GOT3 (cell line): ENCODE measurements around the gene PEX11G.
"Not testable (repeated sequence)": the region's sequence is repeated elsewhere in the genome, so short reads cannot be mapped to it uniquely, and the experiment has no call there.

ENCODE experiments used
- DNase-seq: peaks from one replicate; lab custom pipeline; 2025; ENCODE audit warnings: mixed read lengths; lab: John Stamatoyannopoulos, UW

Gene PEX11G

DNA sequence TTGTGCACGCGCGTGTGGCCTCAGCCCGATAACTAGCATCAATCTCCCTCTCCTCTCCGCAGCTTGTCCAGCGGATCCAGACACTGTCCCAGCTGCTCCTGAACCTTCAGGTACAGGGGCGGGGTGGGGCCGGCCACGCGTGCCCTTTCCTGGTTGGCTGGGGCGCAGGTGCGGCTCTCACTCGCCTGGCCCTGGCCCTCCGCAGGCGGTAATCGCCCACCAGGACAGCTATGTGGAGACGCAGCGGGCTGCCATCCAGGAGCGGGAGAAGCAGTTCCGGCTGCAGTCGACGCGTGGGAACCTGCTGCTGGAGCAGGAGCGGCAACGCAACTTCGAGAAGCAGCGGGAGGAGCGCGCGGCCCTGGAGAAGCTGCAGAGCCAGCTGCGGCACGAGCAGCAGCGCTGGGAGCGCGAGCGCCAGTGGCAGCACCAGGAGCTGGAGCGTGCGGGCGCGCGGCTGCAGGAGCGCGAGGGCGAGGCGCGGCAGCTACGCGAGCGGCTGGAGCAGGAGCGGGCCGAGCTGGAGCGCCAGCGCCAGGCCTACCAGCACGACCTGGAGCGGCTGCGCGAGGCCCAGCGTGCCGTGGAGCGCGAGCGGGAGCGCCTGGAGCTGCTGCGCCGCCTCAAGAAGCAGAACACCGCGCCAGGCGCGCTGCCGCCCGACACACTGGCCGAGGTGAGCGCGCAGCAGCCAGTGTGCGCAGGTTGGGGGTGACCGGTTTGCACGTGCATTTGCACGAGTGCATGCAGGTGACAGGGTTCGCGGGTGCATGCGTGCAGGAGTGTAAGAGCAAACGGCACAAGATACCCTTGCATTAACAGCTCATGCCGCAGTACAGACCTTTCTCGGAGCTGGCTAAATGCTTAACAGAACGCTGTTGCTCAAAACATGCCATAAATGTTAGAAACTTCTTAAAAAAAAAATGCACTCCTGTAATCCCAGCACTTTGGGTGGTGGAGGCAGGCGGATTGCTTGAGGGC lies 21.5 kb downstream of the PEX11G start:
- DNase-seq = no peak

DNA sequence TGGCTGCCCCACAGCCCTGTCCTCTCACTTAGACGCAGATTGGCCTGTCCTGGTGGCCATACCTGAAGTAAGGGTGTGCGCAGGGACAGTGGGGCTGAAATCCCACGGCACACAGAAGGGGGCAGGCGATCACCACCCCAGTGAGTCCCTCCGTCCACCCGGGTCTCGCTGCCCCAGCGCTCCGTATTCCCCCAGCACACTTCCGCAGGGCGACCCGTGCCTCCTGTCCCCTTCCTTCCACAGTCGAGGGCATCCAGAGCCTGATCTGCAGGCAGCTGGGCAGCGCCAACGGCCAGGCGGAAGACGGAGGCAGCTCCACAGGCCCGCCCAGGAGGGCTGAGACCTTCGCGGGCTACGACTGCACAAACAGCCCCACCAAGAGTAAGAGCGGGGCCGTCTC lies 25.3 kb downstream of the PEX11G start:
- DNase-seq = no peak

DNA sequence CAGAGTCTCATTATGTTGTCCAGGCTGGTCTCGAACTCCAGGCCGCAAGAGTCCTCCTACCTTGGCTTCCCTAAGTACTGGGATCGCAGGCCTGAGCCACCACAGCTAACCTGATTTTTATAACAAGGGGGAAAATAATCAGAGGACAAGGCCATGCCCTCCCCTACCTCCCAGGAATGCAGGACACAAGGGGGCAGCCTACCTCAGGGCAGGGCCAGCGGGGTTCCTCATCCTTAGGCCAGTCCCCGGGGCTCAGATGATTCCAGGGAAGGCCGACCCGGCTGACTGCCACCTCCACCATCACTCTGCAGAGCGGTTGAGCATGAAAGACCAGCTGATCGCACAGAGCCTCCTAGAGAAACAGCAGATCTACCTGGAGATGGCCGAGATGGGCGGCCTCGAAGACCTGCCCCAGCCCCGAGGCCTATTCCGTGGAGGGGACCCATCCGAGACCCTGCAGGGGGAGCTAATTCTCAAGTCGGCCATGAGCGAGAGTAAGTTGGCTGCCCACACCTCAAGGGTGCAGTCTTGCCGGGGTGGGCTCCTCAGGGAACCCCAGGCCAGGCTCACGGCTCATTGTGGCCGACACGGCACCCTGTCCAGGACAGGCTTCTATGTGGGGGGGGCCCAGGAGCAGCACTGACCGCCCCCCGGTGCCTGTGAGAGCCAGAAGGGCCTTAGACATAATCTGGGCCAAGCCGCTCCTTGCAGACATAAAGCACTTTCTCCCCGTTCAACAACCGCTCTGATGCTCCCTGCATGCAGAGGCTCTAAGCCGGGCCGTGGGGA lies 26.8 kb downstream of the PEX11G start:
- DNase-seq = no peak

DNA sequence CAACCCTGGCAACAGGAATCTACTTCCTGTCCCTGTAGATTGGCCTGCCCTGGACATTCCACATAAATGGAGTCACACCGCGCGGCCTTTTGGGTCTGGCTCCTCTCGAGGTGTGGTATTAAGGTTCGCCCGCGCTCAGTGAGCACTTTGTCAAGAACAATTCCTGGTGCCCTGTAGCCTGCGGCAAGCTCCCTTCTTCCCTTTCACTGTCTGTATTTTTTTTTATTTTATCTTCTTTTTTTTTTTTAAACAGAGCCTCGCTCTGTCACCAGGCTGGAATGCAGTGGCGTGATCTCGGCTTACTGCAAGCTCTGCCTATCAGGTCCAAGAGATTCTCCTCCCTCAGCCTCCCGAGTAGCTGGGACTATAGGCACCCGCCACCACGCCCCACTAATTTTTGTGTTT lies 28.3 kb downstream of the PEX11G start:
- no peak for DNase-seq

DNA sequence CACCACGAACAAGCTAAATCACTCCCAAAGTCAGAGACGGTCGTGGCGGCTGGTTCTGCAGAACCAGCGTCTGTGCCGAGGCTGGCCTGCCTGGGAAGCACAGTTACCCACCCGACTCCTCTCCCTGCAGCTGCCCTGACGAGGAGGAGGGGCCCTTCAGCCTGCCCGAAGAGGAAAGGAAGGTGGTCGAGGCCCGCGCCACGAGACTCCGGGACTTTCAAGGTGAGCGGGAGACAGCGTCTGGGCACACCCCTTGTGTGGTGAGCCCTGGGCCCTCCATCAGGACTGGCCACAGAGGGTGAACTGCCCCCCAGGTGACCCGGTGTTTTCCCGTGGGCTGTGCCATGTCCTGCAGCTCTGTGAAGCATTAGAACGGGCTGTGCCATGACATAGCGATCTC lies 29.1 kb downstream of the PEX11G start:
- no peak for DNase-seq

DNA sequence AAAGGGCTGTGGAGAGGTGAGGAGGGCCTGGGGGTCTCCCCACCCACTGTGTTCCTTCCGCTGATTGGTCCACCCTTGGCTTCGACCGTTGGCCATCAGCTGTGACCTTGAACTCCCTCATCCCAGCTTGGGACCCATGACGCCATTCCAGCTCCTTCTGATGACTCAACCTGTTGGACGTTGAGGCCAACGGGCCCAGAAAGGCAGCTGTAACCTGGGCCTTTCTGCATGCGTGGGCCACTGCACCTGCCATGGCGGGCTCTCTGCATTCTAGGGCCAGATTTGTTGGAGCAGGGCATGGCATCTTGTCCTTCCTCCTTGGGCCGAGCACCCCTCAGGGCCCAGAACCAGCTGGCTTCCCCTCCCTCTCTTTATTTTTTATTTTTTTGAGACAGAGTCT lies 30.2 kb downstream of the PEX11G start:
- no peak for DNase-seq

DNA sequence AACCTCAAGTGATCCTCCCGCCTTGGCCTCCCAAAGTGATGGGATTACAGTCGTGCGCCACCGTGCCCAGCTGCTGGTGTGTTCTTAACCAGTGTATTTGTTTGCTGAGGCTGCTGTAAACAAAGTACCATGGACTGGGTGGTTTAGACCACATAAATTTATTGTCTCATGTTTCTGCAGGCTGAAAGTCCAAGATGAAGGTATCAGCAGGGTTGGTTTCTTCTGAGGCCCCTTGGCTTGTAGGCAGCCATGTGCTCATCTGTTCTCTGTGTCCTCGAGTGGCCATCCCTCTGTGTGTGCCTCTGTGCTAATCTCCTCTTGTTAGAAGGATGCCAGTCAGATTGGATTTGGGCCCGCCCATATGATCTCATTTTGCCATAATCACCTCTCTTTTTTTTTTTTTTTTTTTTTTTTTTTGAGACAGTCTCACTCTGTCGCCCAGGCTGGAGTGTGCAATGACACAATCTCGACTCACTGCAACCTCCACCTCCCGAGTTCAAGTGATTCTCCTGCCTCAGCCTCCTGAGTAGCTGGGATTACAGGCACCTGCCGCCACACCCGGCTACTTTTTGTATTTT lies 31.8 kb downstream of the PEX11G start:
- DNase-seq = no peak

DNA sequence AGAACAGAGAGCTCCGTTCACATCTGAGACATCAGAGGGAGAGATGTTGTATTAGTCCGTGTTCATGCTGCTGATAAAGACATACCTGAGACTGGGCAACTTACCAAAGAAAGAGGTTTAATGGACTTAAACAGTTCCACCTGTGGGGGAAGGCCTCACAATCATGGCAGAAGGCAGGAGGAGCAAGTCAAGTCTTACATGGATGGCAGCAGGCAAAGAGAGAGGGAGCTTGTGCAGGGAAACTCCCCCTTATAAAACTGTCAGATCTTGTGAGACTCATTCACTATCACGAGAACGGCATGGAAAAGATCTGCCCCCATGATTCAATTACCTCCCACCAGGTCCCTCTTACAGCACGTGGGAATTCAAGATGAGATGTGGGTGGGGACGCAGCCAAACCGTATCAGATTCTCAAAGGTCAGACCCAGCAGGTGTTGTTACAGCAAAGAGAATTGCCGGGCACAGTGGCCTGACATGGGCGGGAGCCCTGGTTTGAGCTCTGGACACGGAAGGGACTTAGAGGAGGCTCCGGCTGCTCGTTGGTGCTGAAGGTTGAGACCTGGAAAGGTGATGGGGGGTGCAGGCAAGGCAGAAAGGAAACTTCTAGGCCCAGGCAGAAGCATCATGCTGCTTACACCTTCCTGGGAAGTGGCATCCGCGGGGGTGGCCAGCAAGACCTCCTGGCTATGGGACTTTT lies 33.1 kb downstream of the PEX11G start:
- DNase-seq = no peak

DNA sequence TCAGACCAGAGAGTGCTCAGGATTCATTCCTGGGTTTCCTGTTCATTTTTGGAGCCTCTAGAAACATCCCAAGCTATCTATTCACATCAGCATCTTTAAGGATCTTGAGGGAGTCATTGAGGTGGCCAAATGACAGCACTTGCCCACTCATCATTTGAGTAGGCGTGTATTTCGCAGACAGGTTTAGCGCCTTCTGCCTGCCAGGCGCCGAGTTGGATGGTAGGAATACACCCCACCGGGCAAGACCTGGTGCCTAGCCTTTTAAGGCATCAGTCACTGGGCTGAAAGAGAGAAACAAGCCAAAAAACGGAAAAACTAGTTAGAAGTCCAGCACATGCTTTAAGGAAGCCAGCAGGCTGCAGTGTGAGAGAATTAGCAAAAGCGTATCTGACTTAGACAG lies 33.8 kb downstream of the PEX11G start:
- no peak for DNase-seq

DNA sequence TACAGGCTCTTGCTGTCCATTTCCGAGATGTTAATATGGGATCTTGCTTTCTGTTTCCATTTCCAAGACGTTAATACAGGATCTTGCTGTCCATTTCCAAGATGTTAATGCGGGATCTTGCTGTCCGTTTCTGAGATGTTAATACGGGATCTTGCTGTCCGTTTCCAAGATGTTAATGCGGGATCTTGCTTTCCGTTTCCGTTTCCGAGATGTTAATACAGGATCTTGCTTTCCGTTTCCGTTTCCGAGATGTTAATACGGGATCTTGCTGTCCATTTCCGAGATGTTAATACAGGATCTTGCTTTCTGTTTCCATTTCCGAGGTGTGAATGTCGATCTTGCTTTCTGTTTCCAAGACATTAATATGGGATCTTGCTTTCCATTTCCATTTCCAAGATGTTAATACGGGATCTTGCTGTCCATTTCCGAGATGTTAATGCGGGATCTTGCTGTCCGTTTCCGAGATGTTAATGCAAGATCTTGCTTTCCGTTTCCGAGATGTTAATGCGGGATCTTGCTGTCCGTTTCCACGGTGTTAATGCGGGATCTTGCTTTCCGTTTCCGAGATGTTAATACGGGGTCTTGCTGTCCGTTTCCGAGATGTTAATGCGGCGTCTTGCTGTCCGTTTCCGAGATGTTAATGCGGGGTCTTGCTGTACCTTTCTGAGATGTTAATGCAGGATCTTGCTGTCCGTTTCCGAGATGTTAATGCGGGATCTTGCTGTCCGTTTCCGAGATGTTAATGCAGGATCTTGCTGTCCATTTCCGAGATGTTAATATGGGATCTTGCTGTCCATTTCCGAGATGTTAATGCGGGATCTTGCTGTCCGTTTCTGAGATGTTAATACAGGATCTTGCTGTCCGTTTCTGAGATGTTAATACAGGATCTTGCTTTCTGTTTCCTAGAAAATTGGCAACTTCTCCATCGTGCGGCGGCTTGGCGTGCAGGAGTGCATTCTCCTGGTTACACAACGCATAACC lies 38.3 kb downstream of the PEX11G start:
- DNase-seq = no peak

DNA sequence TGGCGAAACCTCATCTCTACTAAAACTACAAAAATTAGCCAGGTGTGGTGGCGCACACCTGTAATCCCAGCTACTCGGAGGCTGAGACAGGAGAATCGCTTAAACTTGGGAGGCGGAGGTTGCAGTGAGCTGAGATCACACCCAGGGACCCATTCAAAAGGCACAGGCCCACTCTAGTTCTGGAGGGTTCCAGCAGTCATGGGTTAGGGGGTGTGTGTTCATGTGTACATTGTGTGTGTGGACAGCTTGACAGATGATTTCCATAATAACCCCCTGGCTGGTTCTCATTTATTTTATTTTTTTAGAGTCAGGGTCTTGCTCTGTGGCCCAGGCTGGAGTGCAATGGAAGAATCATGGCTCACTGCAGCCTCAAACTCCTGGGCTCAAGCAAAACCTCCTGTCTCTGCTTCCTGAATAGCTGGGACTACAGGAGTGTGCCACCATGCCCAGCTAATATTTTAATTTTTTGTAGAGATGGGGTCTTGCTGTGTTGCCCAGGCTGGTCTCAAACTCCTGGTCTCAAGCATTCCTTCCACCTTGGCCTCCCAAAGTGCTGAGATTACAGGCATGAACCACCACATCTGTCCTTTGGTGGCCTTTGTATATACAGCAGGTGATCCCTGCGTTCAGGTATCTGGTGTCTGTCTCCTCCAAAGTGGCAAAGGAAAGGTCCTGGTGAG lies 39.3 kb downstream of the PEX11G start:
- not testable (repeated sequence) for DNase-seq

DNA sequence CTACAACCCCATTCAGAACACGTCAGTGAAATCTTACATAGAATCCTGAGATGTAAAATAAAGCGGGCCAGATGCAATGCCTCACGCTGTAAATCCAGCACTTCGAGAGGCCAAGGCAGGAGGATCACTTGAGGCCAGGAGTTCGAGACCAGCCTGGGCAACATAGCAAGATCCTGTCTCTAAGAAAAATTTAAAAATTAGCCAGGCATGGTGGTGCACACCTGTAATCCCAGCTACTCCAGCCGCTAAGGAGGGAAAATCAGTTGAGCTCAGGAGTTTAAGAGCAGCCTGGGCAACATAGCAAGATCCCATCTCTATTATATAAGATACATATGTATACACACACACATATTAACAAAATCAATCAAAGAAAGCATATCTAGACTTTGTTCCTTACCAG lies 41.2 kb downstream of the PEX11G start:
- DNase-seq = no peak

DNA sequence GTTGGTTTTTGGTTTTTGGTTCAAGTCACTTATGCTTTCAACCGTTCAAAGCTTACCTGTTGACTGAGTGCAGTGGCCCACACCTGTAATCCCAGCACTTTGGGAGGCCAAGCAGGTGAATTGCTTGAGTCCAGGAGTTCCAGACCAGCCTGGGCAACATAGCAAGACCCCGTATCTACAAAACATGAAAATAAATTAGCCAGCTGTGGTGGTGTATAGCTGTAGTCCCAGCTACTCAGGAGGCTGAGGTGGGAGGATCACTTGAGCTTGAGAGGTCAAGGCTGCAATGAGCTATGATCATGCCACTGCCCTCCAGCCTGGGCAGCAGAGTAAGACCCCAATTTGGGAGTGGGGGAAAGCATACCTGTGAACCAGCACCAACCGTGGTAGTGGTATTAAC lies 43.7 kb downstream of the PEX11G start:
- DNase-seq = no peak

DNA sequence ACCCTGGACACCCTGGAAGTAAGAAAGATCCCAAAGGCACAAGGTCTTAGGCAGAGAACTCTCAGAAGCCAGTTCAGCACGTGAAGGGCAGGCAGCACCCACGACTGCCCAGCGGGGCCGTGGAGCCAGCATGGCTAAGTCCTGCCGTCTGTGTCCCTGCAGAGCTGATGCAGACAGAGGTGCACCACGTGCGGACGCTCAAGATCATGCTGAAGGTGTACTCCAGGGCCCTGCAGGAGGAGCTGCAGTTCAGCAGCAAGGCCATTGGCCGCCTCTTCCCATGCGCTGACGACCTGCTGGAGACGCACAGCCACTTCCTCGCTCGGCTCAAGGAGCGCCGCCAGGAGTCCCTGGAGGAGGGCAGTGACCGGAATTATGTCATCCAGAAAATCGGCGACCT lies 44.8 kb downstream of the PEX11G start:
- DNase-seq = no peak

DNA sequence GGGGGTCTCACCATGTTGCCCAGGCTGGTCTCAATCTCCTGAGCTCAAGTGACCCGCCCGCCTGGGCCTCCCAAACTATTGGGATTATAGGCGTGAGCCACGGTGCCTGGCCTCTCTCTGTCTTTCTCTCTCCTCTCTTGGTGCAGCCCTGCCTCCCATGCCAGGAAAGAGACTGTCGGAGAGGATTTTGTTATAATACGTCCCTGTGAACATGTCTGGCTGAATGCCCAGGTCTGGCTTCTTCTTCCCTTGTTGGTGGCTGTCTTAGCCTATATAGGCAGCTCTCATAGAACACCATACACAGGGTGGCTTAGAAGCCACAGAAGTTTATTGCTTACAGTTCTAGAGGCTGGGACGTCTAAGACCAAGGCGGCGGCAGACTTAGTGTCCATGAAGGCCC lies 46.4 kb downstream of the PEX11G start:
- DNase-seq = no peak

DNA sequence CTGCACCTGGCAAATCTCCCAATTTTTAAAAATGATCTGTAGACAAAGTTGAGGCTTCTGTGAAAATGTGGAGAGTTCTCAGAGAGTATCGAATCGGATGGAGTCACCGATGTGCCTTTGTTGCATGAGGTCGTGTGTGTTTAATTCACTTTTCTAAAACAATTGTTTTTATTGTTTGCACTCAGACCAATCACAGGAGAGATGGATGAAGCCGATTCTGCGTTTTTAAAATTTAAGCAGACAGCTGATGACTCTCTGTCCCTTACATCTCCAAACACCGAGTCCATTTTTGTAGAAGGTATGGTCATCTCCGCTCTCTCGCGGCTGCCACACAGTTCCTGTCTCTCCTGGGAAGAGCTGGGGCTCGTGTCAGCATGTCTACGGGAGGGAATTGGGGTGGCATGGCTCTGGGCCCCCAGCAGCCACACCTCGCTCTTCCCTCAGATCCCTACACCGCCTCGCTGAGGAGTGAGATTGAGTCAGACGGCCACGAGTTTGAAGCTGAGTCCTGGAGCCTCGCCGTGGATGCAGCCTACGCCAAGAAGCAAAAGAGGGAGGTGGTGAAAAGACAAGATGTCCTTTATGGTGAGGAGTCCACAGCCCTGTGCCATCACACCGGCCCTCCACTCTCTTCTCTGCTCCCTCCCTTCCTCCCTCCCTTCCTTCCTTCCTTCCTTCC lies 47.2 kb downstream of the PEX11G start:
- DNase-seq = no peak

DNA sequence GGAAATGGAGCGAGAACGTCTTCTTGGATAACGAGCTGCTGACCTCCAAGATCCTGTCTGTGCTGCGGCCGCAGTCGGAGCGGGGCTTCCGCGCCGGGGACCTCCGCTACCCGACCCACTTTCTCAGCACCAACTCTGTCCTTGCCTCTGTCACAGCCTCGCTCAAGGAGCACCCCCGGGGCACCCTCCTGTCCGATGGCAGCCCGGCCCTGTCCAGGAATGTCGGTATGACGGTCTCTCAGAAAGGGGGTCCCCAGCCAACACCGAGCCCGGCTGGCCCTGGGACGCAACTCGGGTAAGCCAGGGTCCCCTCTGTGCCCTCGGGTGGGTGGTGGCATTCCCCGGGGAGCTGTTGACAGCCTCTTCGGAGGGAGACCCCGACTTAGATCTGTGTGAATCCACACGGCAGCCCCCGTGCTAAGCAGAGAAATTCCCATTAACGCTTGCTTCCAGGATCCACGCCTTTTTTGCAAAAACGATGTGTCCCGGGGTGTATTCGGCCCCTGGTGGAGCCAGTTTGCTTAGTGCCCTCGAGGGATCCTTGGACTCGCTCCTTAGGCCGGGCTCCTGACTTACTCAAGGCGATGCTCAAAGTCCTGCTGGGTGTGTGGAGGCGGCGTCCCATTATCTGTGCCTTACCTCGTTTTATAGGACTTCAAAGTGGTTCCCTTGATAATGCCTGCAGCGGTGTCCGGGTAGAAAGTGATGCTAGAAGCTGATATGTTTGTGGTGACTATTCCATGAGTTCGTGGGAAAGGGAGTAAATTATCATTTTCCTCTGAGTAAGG lies 48.5 kb downstream of the PEX11G start:
- no peak for DNase-seq

DNA sequence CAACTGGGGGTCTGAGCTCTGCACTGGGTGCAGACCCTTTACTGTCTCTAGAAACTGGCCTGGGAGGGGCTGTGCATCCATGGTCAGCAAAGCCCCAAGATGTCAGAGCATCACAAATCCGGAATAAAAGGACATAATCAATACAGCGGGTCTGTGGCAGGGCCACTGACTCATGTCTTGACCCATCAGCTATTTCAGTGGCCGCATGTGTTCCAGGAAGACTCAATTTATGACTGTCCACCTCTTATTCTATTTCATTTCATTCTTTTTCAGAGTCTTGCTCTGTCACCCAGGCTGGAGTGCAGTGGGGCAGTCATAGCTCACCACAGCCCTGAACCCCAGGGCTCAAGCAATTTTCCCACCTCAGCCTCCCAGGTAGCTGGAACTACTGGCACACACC lies 53.2 kb downstream of the PEX11G start:
- no peak for DNase-seq

DNA sequence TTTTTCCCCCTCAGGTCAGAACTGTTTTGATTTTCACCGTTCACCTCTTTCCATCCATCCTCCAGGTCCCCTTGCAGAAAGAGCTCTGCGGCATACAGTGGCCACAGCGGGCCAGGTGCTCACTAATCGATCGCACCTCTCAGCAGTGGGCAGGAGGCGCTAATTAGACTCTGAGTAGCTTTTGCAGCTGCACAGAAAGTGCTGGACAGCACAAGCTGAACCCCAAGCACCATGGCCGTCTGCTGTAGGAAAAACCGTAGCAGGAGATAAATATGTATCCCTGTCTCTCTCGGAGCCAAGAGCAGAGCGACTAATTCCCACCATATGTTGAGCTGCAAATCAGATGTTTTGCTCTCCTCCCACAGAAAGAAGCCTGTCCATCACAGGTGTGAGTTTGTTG lies 54.4 kb downstream of the PEX11G start:
- no peak for DNase-seq
